GM21447 (cell line): ENCODE measurements around the gene SEMA6B.

Experiments
- ATAC-seq: cut with Tn5 transposase; IDR thresholded peaks from one replicate; pipeline ENCODE4 v1.9.1; 2021; ENCODE audit not compliant: unreplicated experiment

The SEMA6B gene

GRCh38 chr19:4589579-4590410, 30.3 kb upstream of the SEMA6B start:
- ATAC-seq, result no peak

GRCh38 chr19:4588291-4588761, 28.8 kb upstream of the SEMA6B start:
- ATAC-seq, result no peak

DNA sequence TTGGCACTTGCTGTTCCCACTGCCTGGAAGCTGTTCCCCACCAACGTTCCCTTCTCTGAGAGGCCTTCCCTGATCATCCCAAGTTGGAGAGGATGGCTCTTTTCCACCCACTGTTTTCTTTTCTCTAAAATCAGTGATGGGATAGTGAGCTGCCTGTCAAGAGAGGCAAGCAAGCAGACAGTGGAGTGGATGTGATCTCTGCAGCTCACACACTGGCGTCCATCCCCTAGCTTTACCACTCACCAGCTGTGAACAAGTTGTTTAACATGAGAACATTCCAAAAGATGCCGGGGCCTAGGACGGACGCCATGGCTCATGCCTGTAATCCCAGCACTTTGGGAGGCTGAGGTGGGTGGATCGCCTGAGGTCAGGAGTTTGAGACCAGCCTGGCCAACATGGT, 28.0 kb upstream of the SEMA6B start:
- ATAC-seq, result no peak

- no peak for ATAC-seq
These were observed 27.2 kb upstream of the SEMA6B start for GRCh38 chr19:4586691-4587090.

GRCh38 chr19:4586245-4586644, 26.8 kb upstream of the SEMA6B start:
- no peak for ATAC-seq

GRCh38 chr19:4585556-4585955, 26.1 kb upstream of the SEMA6B start:
- ATAC-seq, result no peak

GRCh38 chr19:4584670-4585460, 25.4 kb upstream of the SEMA6B start:
- ATAC-seq, result no peak

- ATAC-seq, result no peak
These were observed 24.6 kb upstream of the SEMA6B start for GRCh38 chr19:4583961-4584669.

DNA sequence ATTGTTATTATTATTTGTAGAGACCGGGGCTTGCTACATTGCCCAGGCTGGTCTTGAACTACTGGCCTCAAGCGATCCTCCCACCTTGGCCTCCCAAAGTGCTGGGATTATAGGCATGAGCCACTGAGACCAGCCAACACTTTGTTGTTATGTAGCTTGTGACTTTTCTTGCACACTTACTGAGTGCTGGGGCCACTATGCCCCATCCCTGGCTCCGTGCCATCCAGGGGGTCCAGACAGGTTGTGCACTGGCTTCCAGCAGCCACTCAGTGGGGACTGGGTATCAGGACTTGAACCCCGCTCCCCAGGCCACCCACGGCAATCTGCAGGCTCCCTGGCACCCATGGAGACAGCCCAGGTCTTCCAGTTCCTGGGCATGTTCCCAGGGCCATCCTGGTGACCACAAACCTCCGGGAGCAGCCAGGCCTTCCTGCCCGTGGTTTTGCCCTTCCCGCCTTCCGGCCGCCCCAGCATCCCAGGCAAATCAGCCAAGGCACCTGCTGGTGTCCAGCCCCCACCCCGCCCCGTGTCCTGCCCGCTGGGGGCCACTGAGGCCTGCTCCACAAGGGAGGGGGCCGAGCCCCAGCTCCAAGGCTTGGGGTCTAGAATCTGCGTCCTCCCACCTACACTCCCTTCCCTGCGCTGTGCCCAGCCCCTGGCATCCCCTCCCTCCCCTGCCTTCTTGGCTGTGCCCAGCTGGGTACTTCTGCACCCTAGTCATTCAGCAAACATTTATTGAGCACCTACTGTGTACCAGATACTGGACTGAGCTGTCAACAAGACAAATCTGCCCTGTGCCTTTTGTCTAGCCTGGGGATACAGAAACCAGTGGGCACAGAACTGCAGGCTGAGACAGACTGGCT, 23.7 kb upstream of the SEMA6B start:
- no peak for ATAC-seq

- ATAC-seq, result no peak
These were observed 22.4 kb upstream of the SEMA6B start for GRCh38 chr19:4581666-4582553.

DNA sequence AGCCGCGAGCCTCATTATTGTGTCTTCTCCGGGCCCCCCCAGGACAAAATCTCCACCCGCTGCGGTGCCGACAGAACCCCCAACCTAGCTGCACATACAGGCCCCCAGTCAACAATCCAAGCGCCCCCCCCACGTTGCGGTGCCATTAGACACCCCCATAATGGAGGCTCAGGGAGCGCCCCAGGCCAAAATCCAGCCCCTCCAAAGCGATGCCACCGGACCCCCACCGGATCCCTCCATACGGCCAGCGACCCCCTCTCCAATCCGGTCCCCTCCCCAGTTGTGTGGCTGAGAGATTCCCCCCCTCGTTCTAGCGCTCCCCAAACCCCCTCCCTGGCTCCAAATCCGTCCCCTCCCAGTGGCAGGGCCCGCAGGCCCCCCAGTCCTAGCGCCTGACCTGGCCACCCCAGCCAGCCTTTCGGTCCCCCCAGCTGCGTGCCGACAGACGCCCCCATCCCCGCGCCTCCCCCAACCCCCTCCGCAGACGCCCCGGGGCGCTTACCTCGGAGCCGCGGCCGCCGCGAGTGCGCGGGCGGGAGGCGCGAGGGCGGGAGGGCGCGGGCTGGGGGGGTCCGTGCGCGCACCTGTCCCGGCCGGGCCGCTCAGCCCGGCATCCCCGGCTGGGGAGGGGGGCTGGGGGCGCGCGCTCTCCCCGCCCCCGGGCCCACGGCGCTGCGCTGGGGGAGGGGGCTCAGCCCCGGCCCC, 21.6 kb upstream of the SEMA6B start:
- ATAC-seq, result no peak

DNA sequence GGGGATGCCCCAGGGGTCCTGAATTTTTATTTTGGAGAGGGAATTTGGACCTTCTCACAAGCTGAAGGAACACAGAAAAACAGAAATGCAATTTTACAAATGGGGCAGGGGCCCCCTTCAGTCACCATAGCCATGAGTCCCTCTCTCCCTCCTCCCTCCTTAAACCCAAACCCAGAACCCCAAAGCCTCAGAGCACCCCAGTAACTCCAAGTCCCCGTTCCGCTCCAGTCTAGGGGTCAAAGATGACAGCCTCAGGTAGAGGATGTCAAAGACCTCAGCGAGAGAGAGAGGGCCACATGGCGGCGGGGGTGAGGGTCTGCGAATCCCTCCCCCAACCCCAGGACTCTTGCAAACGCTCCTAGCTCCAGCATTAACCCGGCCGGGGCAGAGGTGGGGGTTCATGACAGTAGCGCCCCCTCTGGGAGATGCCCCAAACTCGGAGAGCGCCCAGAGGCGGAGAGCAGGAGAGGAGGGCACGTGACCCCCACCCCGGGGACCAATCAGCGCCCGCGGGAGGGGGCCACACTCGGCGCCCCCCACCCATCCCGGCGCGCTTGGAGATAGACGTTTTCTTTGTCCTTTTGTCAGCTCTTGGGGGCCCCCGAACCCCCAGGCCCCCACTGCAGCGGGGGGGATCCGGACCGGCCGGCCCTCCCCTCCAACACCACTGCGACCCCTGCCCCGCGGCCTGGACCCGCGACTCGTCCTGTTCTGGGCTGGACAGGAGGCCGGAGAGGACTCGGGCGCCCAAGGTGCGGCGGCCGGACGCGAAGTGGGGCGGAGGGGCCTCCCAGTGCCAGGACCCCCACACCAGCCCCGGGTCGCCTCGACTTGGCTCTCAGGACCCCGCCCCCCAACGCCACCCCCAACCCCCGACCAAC, 20.8 kb upstream of the SEMA6B start:
- ATAC-seq, result no peak

GRCh38 chr19:4579389-4579788, 19.9 kb upstream of the SEMA6B start:
- ATAC-seq, result no peak

DNA sequence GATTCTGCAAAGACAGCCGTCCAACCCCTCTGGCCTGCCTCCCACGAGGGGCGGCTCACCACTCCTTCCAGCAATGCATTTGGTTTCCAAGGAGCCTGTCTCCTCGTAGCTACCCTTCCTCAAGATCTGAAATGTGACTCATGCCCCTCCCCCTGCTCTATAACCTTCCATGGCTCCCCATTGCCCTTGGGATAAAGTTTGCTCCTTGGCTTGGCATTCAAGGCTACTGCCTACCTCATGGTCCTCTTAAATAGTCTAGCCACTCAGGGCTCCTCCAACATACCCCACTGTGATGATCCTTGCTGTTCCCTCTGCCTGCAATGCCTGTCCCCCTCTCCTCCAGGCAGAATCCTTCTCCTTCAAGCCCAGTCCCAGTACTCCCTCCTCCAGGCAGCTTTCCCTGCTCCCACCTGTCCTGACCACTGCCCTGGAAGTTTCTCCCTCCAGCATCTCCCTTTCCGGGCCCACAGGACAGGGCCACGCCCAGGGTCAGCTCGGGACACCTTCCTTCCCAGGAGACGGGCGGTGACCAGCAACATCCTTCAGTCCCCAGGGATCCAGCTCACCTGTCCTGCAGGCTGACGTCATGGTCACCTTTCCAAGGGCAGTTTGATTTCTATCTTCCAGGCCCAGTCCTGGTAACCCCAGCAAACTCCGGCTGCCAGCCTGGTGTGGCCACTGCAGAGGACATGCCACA, 19.2 kb upstream of the SEMA6B start:
- no peak for ATAC-seq

GRCh38 chr19:4577020-4577782, 17.7 kb upstream of the SEMA6B start:
- no peak for ATAC-seq

- ATAC-seq, result no peak
These were observed 16.8 kb upstream of the SEMA6B start for GRCh38 chr19:4576016-4576933.
